Hematopoietic multipotent progenitor cell treated with erythropoietin and hydrocortisone succinate and interleukin-3 and kit ligand, for 6 days (in vitro differentiated cells): ENCODE measurements around the gene PARP8.
"Not testable (repeated sequence)": the region's sequence is repeated elsewhere in the genome, so short reads cannot be mapped to it uniquely, and the experiment has no call there.

Experiments used
- DNase-seq: peaks from one replicate; pipeline ENCODE4 v3.0.0-alpha.2; 2015

Gene PARP8

GRCh38 chr5:50727845-50728244 lies 61.4 kb downstream of the PARP8 start:
- DNase-seq, result no peak

GRCh38 chr5:50730336-50730735 lies 63.9 kb downstream of the PARP8 start:
- no peak for DNase-seq

GRCh38 chr5:50730841-50731240 lies 64.4 kb downstream of the PARP8 start:
- DNase-seq, result no peak

- DNase-seq, result no peak
Measured at GRCh38 chr5:50733741-50734140, 67.3 kb downstream of the PARP8 start.

GRCh38 chr5:50738864-50739263 lies 72.4 kb downstream of the PARP8 start:
- DNase-seq, result no peak

- DNase-seq, result no peak
Measured at GRCh38 chr5:50740832-50741231, 74.4 kb downstream of the PARP8 start.

GRCh38 chr5:50744776-50745175 lies 78.3 kb downstream of the PARP8 start:
- peak; percentile 25 for DNase-seq

- no peak for DNase-seq
Measured at GRCh38 chr5:50745221-50745910, 78.9 kb downstream of the PARP8 start.

GRCh38 chr5:50749181-50749580 lies 82.7 kb downstream of the PARP8 start:
- no peak for DNase-seq

GRCh38 chr5:50749873-50750272 lies 83.4 kb downstream of the PARP8 start:
- no peak for DNase-seq

- DNase-seq, result peak; percentile 86
Measured at GRCh38 chr5:50751064-50751657, 84.7 kb downstream of the PARP8 start.

- DNase-seq, result no peak
Measured at GRCh38 chr5:50752800-50753199, 86.4 kb downstream of the PARP8 start.

- no peak for DNase-seq
Measured at GRCh38 chr5:50759526-50760270, 93.3 kb downstream of the PARP8 start.

- no peak for DNase-seq
Measured at GRCh38 chr5:50763351-50763750, 96.9 kb downstream of the PARP8 start.

GRCh38 chr5:50763846-50764245 lies 97.4 kb downstream of the PARP8 start:
- no peak for DNase-seq

- no peak for DNase-seq
Measured at GRCh38 chr5:50766042-50766441, 99.6 kb downstream of the PARP8 start.

- no peak for DNase-seq
Measured at GRCh38 chr5:50766462-50766861, 100.0 kb downstream of the PARP8 start.

- DNase-seq, result no peak
Measured at GRCh38 chr5:50766967-50767366, 100.5 kb downstream of the PARP8 start.

- DNase-seq, result no peak
Measured at GRCh38 chr5:50767588-50767987, 101.2 kb downstream of the PARP8 start.

- DNase-seq, result no peak
Measured at GRCh38 chr5:50768634-50769033, 102.2 kb downstream of the PARP8 start.

- no peak for DNase-seq
Measured at GRCh38 chr5:50770441-50770840, 104.0 kb downstream of the PARP8 start.

- not testable (repeated sequence) for DNase-seq
Measured at GRCh38 chr5:50774446-50775175, 108.2 kb downstream of the PARP8 start.

- no peak for DNase-seq
Measured at GRCh38 chr5:50786073-50786472, 119.6 kb downstream of the PARP8 start.
